G401 (cell line): ENCODE data around the gene ARHGDIA. TPM values are rescaled to one million over a fixed set of nuclear protein-coding genes. Genes with fewer than 3 reads are reported as not detected.

Source experiments
- DNase-seq: peaks from one replicate; pipeline ENCODE4 v3.0.0-alpha.2; 2015; ENCODE audit warnings: low spot score
- in situ Hi-C: cut with HindIII; loops from 2 replicates; pipeline ENCODE4 v1.10.0; 2016; ENCODE audit warnings: low sequenced_read_pairs, mixed read lengths
- total RNA-seq: library from RNA; depleted of rRNA; stranded (reverse); fragments of >200 nt; shearing (Covaris generic); gene quantifications from 2 replicates; pipeline ENCODE4 v1.2.3, GENCODE V29; 2014

Gene ARHGDIA
- total RNA-seq, 1 experiment from 2014 or later: 209 TPM

DNA sequence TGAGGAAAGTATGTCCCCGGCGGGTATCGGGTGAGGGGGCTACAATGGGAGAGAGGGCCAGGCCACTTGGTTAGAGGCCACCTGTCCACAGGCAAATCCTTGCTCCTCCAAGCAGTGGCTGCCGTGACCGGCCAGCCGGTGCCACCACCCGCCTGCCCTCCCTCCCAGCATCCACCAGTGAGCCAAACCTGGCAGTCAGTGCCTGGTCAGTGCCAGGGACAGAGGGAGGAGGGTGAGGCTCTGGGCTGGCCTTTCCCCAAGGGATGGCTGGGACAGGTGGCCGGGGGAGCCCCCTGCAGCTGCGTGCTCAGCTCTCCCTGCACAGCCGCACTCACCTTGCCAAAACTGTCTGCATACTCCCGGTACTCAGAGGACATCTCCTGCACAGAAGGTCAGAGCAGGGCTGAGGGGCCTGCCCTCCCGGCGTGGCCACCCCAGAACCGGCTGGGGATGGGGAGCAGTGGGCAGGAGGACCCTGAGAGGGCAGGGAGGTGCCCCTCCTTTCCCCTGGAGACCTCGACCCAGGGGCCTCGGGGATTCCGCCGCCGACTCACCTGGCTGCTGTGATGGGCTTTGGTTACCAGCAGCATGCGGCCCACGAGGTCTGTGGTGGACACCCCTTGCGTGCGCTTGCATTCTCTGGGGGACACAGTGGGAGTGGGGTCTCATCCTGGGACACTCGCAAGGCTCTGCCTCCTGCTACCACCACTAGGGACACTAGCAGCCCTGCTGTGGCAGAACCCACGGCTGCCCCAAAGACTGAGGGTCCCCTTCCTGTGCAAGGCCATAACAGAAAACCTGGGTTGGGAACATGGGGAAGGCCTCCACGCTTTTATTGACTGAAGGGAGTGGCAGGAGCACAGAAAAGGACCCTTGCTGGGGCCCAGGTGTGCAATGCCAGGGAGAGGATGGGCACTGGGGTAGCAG is 36.3 kb upstream of the ARHGDIA start:
- in situ Hi-C loops: no loop called here
- peak; percentile 84 for DNase-seq

DNA sequence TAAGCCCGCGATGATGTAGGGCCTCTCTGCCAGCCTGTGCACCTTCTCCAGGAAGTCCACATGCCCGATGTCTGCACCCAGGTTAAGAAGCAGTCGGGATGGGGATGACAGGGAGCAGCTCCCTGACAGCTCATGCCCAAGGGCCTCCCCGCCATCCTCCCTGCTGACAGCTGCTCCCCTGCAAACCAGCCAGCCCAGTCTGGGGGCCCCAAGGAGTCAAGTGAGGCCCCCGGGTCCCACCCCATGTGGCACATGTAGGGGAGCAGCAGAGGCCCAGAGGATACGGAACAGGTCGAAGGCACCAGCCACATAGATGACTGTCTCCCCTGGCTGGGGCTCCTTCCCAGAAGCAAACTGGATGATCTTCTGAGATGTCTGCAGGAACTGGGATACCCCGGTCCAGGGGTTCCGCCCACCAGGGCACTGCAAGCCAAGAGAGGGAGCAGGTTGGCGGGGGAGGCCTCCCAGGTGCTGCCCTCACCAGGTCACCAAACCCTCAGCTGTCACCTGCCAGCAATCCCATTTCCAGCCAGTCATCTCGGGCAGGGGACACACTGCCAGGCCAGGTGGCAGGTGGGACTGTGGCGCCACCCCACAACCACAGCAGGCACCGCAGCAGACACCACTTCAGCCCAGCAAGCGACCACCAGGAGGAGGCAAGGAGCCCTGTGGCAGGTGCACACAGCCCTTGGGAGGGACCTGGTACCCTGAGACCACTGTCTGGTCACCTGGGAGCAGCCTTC is 35.5 kb upstream of the ARHGDIA start:
- in situ Hi-C loops: no loop called here
- DNase-seq: no peak

DNA sequence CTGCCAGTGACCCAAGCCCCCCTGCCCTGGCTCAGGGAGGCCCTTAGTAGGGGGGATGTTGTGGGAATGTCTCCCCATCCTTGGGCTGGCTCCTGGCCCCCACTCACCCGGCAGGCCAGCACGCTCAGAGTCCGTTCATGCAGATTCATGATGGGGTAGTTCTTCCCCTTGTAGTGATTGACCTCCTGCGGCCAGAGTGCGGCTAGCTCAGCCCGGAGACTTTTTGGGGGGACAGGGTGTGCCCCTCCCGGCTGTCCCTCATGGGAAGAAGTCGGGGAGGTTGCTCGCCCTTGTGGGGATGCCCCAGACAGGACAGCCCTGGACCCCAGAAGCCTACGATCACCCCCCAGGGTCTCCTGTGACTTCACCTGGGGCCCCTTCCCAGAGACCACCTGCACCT is 34.9 kb upstream of the ARHGDIA start:
- in situ Hi-C loops: no loop called here
- DNase-seq: no peak

DNA sequence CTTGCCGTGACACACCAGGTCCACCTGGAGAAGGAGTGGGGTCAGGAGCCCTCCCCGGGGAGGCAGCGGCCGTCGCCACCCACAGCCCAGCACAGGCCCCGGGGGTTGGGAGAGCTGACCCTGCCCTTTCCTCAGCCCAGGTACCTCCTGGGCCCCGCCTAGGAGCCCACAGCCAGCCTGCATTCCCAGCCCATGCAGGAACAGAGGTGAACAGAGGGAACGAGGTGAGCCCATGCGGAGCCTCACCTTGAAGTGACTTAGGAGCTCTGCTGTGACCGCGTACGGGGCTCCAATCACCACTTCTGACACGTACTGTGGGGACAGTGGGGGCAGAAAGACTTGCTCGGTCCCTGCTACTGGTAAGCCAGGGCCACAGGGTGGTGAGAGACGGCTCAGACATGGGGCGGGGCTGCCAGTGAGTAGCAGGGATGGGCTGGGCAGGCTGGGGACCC is 34.3 kb upstream of the ARHGDIA start:
- in situ Hi-C loops: no loop called here
- DNase-seq: no peak

DNA sequence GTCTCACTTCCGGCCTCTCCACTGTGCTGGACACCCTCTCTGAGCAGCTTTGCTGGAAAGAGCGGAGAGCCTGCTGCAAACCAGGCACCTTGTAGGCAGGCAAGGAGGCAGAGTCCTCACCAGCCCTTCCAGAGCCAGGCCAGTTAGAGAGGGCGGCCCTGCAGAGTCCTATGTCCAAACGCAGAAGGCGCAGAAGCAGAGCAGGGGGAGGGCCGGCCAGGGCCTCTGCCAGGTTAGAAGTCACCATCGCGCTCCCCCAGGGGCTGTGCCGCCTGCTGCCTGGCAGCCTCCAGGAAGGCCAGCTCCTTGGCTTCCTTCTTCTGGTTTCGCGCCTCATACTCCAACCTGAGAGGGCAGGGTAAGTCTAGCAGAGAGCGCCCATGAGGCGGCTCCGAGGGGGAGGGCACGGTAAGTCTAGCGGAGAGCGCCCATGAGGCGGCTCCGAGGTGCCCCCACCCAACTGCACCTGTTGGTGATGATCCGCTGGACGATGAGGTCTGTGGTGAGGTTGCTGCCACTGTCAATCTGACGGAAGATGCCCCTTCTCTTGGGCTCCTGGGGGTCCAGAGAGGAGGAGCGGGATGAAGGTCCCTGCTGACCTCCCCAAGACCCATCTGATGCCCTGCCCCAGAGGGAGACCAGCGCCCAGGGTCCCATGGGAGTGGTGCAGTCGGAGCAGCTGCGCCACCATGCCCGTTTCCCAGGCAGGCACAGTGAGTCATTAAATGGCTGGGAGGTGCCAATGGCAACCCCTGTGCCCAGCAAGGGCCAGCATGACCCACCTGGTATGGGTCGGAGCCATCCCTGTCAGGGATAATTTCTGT is 33.7 kb upstream of the ARHGDIA start:
- DNase-seq: no peak
- in situ Hi-C loops: no loop called here

DNA sequence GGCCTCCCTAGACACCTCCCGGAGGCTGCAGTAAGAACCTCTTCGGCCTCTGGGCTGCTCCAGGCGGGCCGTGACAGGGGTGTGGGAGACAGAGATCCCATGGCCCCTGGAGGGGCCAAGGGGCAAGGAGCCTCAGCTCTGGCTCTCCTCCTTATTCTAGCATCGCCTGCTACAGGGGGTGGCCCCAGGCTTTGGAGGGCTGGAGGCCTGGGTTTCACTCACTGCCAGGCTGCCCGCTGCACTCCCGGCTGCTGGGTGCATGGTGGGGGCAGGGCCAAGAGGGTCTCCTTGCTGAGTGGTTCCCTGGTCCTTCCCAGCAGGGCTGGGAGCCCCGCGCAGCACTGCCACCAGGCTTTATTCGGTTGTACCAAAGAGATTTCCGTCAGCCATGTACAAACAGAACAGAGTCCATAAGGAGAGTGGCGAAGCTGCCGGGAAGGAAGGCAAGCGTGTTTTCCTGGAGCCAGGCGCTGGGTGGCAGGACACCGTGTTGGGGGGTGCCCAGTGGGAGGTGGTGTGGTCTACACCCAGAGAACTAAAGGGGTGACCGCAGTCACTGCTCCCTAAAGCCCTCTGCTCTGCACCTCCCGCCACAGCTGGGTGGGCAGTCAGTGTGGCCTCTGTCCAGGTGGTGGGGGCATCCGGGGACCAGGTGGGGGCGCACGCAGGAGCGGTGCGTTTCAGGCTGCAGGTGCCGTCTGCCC is 32.9 kb upstream of the ARHGDIA start:
- no peak for DNase-seq
- in situ Hi-C loops: no loop called here

DNA sequence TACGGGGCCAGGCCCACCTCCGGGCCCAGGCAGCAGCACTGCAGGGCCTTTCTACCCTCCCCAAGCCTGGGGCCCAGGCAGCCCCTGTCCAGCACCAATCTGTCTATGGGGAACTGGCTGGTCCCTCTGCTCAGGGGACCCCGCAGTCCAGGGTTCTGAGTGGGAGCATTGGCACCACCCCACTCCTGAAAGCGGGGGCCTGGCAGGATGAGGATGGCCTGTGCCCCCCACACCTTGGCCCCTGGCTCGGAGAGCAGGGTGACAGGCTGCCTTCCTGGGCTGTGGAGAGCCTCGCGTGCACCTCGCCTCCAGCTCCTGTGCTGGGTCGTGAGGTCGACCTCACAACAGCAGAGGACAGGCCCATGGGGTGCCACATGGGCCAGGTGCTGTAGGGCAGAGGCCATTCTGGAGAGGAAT is 32.3 kb upstream of the ARHGDIA start:
- no peak for DNase-seq
- in situ Hi-C loops: no loop called here

DNA sequence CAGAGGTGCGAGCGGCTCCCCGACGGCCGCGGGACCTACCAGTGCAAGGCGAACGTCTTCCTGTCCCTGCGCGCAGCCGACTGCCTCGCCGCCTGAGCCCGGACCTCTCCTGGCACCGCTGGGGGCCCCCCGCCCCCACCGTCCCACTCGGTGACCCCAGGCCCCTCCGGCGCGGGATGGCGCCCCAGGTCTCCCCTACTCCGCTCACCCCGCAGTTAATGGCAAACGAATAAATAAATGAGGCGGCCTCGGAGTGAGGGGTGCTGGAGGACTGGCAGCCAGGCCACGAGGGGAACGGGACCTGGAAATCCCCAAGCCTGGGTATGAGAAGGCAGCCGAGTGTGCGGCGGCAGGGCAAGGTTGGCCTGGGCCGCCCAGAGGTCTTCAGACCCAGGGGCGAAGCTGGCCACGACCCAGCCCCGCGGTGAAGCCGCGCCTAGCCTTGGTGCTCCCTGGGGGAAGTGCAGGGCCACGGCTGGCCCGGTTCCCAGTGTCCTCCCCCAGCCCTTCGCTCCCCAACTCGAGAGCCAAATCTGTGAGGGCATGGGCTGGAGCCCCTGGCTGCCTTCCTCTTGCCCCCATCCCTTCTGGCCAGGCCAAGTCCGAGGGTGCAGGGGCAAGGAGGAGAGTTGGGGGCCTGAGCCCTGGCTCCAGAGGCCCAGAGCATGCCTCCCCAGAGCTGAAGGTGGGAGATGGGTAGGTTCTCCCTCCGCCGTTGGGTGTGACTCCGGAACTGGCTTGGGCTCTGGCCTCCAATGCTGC is 31.7 kb upstream of the ARHGDIA start:
- in situ Hi-C loops: no loop called here
- no peak for DNase-seq

DNA sequence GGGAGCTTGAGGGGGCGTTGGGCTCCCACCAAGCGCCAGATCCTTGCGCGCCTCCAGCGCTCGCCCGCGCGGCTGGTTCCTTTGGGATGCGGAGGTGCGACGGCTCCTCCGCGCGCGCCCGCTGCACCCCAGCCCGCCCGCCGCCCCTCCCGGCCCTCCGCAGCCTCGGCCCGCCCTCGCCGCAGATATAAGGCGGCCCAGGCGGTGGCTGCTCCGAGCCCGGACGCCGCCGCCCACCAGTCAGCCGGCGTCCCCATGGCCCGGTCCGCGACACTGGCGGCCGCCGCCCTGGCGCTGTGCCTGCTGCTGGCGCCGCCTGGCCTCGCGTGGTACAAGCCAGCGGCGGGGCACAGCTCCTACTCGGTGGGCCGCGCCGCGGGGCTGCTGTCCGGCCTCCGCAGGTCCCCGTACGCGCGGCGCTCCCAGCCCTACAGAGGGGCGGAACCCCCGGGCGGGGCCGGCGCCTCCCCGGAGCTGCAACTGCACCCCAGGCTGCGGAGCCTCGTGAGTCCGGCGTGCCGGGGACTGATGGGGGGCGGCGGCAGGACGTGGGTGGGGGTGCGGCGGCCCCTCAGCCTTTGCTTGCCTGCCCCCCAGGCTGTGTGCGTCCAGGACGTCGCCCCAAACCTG is 31.0 kb upstream of the ARHGDIA start, which contains the start of gene NPB:
Gene NPB (plus strand): TSS at position 216 of the 630 bp plus-strand sequence. CDS start 40 bp downstream, at position 256.
- DNase-seq: no peak
- in situ Hi-C loops: no loop called here

DNA sequence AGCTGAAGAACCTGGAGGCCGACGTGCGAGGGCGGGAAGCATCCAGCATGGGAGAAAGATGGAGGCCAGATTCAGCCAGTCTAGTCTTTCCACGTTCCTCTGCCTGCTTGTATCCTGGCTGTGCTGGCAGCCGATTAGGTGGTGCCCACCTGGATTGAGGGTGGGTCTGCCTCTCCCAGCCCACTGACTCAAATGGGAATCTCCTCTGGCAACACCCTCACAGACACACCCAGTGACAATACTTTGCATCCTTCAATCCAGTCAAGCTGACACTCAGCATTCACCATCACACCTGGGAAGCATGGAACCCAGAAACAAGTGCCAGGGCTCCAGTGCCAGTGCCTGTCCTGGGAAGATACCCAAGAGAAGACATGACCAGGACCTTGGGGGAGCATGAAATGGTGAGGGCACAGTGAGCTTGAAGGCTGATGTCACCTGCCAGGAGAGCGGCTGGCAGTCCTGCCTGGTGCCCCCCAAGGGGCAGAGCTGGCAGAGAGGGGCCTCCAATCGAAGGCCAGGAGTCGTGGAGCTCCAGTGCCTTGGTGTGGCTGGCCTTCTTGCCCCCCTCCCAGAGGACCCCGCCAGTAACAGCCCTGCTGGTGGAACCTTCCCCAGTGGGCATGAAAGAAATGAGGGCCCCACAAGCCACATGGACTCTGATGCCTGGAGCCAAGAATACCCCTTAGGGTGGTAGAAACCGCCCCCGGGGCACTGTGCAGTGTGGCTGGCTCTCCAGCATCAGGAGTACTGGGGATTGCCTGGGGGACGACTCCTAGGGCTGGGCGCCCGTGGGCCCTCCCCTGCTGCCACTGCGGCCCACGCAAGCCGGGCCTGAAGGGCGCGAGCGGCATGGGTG is 30.3 kb upstream of the ARHGDIA start:
- DNase-seq: no peak
- in situ Hi-C loops: no loop called here

DNA sequence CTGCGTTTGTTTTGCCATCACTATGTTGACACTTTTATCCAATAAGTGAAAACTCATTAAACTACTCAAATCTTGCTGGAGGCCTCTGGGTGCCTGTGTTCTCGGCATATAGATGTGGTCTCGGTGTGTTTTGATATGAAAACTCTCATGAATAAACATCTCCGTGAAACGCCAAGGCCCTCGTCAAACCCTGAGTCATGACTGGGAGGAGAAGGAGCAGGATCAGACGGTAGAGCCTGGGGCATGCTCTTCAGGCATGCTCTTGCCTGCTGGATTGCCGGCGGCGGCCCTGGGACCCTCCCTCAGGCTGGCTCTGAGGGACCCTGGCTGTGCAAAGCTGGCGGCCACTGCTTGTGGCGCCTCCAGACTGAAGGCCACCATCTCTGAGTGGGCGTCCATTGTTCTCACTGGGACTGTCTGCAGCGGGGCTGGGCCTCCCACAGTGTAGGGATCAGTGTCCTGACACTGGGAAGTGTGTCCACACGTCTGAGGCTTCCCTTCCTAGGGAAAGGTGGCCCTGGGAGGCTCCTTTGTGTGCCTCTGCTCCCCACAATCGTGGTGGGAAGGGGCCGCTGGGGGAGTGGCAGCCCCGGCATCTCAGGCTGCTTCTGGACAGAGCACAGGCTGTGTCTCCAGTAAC is 29.2 kb upstream of the ARHGDIA start:
- in situ Hi-C loops: no loop called here
- no peak for DNase-seq

DNA sequence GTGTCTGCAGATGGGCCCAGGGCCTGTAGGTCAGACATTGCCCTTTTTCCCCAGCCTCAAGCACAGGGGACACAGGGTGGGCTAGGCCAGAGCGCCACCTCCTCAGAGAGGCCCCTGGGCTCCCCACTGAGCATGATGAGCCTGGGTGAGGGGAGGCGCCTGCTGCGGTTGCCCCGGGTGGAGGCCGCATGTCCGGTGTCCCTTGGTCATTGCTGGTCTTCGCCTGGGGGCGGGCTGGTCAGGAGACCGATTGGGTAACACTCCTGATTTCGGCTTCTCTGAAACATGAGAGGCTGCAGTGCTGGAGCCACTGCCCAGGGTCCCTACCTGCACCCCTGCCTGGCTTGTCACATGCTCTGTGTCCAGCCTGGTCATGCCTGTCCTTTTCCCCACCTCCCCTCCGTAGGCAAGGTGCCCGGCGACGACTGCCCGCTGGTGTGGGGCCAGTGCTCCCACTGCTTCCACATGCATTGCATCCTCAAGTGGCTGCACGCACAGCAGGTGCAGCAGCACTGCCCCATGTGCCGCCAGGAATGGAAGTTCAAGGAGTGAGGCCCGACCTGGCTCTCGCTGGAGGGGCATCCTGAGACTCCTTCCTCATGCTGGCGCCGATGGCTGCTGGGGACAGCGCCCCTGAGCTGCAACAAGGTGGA is 28.5 kb upstream of the ARHGDIA start:
- in situ Hi-C loops: no loop called here
- DNase-seq: no peak

DNA sequence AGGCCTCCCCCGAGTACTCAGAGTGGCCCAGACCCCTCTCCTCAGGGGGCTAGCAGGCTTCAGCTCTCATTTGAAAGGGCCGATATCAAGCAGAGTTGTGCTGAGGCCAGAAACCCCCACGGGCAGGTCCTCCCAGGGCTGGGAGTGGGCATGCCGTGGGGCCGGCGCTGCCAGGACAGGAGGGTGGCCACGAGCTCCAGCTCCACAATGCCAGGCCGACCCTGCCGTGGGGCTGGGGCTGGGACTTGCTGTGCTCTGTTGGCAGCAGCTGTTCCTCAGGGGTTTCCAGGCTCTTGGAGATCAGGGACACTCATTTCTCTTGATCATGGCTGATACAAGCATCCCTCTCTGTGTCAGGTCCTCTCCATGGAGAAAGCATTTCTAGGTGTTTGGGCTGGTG is 27.7 kb upstream of the ARHGDIA start:
- DNase-seq: no peak
- in situ Hi-C loops: no loop called here

DNA sequence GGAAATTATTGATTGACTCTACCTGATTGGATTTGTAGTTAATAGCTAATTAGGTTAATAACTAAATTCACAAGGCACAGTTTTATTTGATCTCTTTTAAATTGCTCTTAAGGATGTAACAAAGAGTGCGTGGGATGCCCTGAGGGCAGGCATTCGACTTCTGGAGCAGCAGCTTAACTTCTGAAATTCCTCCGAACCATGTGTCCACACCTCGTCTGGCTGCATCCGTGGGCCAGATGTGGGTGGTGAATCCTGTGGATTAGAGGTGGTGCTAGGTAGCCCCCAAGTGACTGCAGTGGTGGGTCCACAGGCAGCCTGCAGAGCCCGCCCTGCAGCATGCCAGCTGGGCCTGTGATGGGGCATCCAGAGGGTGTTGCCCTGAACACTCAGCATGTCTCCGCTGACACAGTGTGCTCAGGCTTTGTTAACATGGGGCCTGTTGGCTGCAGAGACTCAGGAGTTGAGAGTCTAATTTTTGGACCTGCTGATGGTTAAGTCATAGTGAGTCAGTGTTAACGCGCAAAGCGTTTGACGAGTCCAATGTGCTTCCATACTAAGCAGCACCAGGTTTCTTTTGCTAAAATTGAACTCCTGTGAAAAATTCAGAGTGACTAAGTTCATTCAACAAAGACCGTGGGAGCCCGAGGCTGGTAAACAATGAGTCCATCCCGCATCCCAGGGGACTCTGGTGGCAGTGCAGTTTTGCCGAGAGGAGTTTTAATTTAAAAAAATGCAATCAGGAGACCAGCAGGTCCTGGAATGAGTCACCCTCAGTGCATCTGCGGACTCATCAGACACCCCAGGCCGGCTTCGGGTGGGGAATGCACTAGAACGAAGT is 27.1 kb upstream of the ARHGDIA start:
- peak; percentile 18 for DNase-seq
- in situ Hi-C loops: no loop called here

DNA sequence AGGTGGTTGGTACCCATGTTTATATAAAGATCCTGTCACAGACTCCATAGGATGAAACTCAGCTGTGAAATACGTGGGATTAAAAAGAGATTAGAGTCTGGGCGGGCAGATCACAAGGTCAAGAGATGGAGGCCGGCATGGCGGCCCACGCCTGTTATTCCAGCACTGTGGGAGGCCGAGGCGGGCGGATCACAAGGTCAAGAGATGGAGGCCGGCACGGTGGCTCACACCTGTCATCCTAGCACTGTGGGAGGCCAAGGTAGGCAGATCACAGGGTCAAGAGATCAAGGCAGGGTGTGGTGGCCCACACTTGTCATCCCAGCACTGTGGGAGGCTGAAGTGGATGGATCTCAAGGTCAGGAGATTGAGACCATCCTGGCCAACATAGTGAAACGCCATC is 24.3 kb upstream of the ARHGDIA start:
- in situ Hi-C loops: no loop called here
- no peak for DNase-seq
